ENCODE results near the gene UTP14C.
A peak's percentile ranks its signal among the peaks of the same experiment; 100 is the strongest.

Gene UTP14C

DNA sequence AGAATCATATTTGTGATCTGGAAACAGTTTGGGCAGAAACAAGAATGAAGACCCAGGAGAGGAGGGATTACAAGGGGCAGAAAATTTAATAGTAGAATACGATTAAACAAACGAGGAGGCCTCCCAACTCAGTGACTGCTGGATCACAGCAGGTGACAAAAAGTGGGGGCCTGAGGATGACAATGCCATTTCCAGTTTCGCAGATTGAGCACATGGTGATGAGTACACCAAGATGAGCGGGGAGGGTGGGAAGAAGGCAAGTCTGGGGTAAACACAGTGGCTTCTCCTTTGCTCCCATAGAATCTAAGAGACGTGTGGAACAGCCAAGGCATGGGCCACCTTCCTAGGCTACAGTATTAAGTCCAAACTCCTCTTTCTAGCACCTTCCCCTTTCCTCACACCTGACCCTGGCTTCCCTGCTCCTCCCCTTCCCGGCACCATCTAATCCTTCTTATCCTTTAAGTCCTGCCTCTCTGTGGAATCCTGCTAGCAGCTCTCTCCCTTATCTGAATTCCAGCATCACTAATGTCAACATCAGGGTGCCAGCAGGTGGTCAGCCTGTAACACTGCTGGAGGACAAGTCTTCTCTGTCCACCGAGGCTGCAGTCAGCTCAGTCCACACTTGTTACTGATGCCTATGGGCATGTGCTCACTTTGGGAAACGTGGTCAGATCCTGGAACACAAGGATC is 26.7 kb upstream of the UTP14C start:
- DNase-seq (ENCODE audit: insufficient read length, low spot score) (peak; percentile 58), FAIRE-seq (peak; percentile 44)
- TF ChIP-seq, protein P1, sequence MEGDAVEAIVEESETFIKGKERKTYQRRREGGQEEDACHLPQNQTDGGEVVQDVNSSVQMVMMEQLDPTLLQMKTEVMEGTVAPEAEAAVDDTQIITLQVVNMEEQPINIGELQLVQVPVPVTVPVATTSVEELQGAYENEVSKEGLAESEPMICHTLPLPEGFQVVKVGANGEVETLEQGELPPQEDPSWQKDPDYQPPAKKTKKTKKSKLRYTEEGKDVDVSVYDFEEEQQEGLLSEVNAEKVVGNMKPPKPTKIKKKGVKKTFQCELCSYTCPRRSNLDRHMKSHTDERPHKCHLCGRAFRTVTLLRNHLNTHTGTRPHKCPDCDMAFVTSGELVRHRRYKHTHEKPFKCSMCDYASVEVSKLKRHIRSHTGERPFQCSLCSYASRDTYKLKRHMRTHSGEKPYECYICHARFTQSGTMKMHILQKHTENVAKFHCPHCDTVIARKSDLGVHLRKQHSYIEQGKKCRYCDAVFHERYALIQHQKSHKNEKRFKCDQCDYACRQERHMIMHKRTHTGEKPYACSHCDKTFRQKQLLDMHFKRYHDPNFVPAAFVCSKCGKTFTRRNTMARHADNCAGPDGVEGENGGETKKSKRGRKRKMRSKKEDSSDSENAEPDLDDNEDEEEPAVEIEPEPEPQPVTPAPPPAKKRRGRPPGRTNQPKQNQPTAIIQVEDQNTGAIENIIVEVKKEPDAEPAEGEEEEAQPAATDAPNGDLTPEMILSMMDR (IDR thresholded peaks at IDR 0.05; ENCODE audit: insufficient read depth, missing control alignments): no peak

DNA sequence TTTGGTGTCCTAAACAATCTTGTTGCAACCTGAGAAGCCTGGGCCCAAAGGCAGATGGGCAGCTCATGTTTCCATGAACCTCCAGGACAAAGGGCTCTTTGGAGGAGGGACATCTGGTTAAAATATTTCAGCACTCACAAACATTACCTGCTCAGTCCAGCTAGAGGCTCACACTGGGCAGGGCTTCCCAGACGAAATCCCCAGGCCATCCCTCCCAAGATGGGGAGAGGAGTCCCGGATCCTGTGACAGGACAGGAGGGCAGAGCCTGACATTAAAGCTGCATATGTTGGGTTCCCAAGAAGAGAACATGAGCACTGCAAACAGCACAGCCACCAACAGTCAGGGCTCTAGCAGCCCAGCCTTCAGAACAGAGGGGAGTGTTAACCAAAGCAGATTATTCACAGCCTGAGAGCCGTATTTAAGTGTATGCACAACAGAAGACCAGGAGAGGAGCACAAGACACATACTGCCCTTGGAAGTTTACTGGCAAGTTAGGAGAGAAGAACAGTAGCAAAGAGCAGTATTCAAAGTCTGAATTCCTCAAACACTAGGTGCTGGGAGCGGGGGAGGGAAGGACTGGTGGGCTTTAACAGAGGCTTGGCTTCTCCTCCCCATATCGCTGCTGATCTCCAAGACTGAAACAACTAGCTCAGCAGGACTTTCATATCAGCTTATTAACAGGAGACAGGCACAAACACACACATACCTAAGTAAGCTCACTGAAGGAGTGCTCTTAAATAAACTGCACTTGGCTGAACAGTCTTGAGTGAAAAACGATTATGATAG is 25.6 kb upstream of the UTP14C start:
- FAIRE-seq: no peak
- DNase-seq (ENCODE audit: insufficient read length, low spot score): no peak
- TF ChIP-seq, protein P1 (IDR thresholded peaks at IDR 0.05; ENCODE audit: insufficient read depth, missing control alignments): no peak

DNA sequence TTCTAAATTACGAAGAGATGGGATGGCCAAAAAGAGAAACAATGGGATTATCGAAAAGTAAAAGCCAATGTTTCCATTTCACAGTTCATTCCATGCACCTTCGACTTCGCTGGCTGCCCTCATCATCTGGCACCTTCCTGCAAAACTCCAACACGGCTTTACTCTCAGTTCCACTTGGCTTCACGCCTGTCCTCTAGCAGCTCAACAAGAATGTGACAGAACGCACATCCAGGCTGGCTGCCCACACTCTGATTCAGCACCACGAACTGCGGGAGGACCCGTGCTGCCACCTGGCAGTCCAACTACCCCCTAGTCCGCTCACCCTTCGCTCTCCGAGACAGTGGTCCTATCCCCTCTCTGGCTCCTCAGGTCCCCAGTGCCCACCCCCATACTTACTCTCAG is 25.0 kb upstream of the UTP14C start:
- FAIRE-seq (no peak), DNase-seq (ENCODE audit: insufficient read length, low spot score) (no peak)
- TF ChIP-seq, protein P1 (IDR thresholded peaks at IDR 0.05; ENCODE audit: insufficient read depth, missing control alignments): no peak

DNA sequence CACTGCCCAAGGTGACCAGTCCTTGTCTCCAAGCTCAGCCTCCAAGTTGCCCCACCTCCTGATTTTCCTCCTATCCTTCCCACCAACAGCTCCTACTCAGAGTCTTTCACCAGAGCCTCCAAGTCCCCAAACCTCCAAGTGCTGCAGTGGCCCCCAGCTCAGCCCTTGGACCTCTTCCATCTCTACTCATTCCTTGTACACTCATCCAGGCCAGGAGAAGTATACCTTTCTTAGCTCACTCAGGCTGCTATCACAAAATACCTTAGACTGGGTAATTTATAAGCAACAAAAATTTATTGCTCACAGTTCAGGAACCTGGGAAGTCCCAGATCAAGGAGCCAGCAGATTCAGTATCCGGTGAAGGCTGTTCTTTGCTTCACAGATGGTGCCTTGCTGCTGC is 24.6 kb upstream of the UTP14C start:
- TF ChIP-seq, protein P1 (IDR thresholded peaks at IDR 0.05; ENCODE audit: insufficient read depth, missing control alignments): no peak
- no peak for FAIRE-seq
- DNase-seq (ENCODE audit: insufficient read length, low spot score): no peak

DNA sequence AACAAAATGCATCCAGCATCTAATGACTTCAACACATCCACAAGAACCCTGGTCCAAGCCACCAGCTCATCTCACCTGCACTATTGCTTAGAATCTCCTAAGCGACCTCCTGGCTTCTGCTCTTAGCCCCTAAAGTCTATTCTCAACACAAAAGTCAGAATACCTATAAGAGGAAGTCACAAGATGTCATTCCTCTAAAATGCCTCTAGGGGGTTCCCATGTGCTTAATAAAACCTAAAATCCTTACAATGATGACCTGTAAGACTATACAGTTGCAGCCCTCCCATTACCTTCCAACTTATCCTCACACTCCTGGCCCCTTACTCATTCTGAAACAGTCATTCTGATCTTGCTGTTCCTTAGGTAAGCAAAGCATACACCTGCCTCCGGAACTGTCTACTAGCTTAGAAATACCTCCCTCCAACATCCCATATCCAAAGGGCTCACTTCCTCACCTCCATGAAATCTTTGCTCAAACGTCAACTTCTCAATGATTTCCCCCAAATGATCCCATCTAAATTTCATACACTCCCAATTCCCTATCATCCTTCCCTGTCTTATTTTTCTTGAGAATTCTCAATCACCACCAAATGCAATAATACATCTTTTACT is 23.3 kb upstream of the UTP14C start:
- FAIRE-seq (peak; percentile 25), DNase-seq (ENCODE audit: insufficient read length, low spot score) (peak; percentile 67)
- TF ChIP-seq, protein P1 (IDR thresholded peaks at IDR 0.05; ENCODE audit: insufficient read depth, missing control alignments): peak; percentile 66

- FAIRE-seq (no peak), DNase-seq (ENCODE audit: insufficient read length, low spot score) (no peak)
- TF ChIP-seq, protein P1 (IDR thresholded peaks at IDR 0.05; ENCODE audit: insufficient read depth, missing control alignments): no peak
Observed at GRCh38 chr13:52002361-52002760, 22.1 kb upstream of the UTP14C start.

Measured in D721Med (cell line).